Neural cell (in vitro differentiated cells): ENCODE data around the gene MOB3A. TPM values are rescaled to one million over a fixed set of nuclear protein-coding genes. Genes with fewer than 3 reads are reported as not detected.

ENCODE experiments used
- H2AFZ ChIP-seq: fragments of 200-600, 300-800 bp; sonication (generic), shearing (Covaris generic); 2 replicates; pipeline ENCODE4 v1.6.0; 2014; ENCODE audit warnings: low read depth, mild to moderate bottlenecking, antibody characterized with exemption, low read length, moderate library complexity
- H3F3A ChIP-seq: fragments of 200-600 bp; shearing (Covaris generic); 2 replicates; pipeline ENCODE4 v1.6.1; 2016; ENCODE audit warnings: mild to moderate bottlenecking, moderate library complexity, mixed read lengths, antibody characterized with exemption, low read length; ENCODE audit not compliant: insufficient read depth, poor library complexity, severe bottlenecking
- H3K27ac ChIP-seq: fragments of 200-600, 300-800 bp; sonication (generic), shearing (Covaris generic); 2 replicates; pipeline ENCODE4 v1.5.1; 2014; ENCODE audit warnings: mild to moderate bottlenecking, low read length, moderate library complexity
- H3K27me3 ChIP-seq: fragments of 300-800, 200-600 bp; sonication (generic), shearing (Covaris generic); 2 replicates; pipeline ENCODE4 v1.6.0; 2014; ENCODE audit warnings: mild to moderate bottlenecking, low read depth, low read length, moderate library complexity; ENCODE audit not compliant: insufficient read depth
- H3K36me3 ChIP-seq: fragments of 300-800, 200-600 bp; sonication (generic), shearing (Covaris generic); 2 replicates; pipeline ENCODE4 v1.5.1; 2014; ENCODE audit warnings: mild to moderate bottlenecking, antibody characterized with exemption, low read length, moderate library complexity; ENCODE audit not compliant: insufficient read depth
- H3K4me2 ChIP-seq: fragments of 300-800, 200-600 bp; sonication (generic), shearing (Covaris generic); 2 replicates; pipeline ENCODE4 v1.6.0; 2014; ENCODE audit warnings: mild to moderate bottlenecking, low read length
- H3K4me3 ChIP-seq: fragments of 300-800, 200-600 bp; sonication (generic), shearing (Covaris generic); 2 replicates; pipeline ENCODE4 v1.5.1; 2014; ENCODE audit warnings: mild to moderate bottlenecking, low read length, moderate library complexity
- H3K79me2 ChIP-seq: fragments of 200-600 bp; shearing (Covaris generic); replicated peaks from 2 replicates; pipeline ENCODE4 v1.6.0; 2014; ENCODE audit warnings: mild to moderate bottlenecking, low read length, moderate library complexity; ENCODE audit not compliant: insufficient read depth
- H3K9ac ChIP-seq: fragments of 300-800, 200-600 bp; sonication (generic), shearing (Covaris generic); 2 replicates; pipeline ENCODE4 v1.6.1; 2016; ENCODE audit warnings: mild to moderate bottlenecking, low read length, mixed read lengths
- H3K9me2 ChIP-seq: fragments of 200-600 bp; shearing (Covaris generic); 2 replicates; pipeline ENCODE4 v1.6.1; 2016; ENCODE audit warnings: mild to moderate bottlenecking, low read length, mixed read lengths; ENCODE audit not compliant: insufficient read depth
- H3K9me3 ChIP-seq: fragments of 200-600, 300-800 bp; sonication (generic), shearing (Covaris generic); 2 replicates; pipeline ENCODE4 v1.6.1; 2016; ENCODE audit warnings: mild to moderate bottlenecking, mixed run types, low read length, moderate library complexity, mixed read lengths
- H4K20me1 ChIP-seq: fragments of 200-600 bp; shearing (Covaris generic); 2 replicates; pipeline ENCODE4 v1.6.1; 2016; ENCODE audit warnings: mild to moderate bottlenecking, mixed run types; ENCODE audit not compliant: insufficient read depth
- CTCF ChIP-seq: fragments of 450-650 bp; IDR thresholded peaks from 2 replicates; pipeline ENCODE4 v1.5.1; 2014; ENCODE audit warnings: antibody characterized with exemption, mild to moderate bottlenecking, moderate library complexity; ENCODE audit not compliant: poor library complexity, severe bottlenecking
- EP300 ChIP-seq: fragments of 450-650 bp; conservative IDR thresholded peaks from 2 replicates; pipeline ENCODE4 v1.6.1; 2014; ENCODE audit warnings: antibody characterized with exemption, mild to moderate bottlenecking, moderate library complexity; ENCODE audit not compliant: poor library complexity, severe bottlenecking
- EZH2 ChIP-seq: fragments of 200-600, 300-800 bp; shearing (Covaris generic), sonication (generic); IDR thresholded peaks from 2 replicates; pipeline ENCODE4 v1.6.1; 2014; ENCODE audit warnings: antibody characterized with exemption, low read length, borderline replicate concordance, mild to moderate bottlenecking; ENCODE audit not compliant: insufficient read depth, poor library complexity, severe bottlenecking
- MXI1 ChIP-seq: fragments of 450-650 bp; conservative IDR thresholded peaks from 2 replicates; pipeline ENCODE4 v1.6.1; 2014; ENCODE audit warnings: antibody characterized with exemption, mild to moderate bottlenecking; ENCODE audit not compliant: poor library complexity, severe bottlenecking
- POLR2AphosphoS5 ChIP-seq: IDR thresholded peaks from 2 replicates; pipeline ENCODE4 v1.6.1; 2012
- RAD21 ChIP-seq: fragments of 450-650 bp; conservative IDR thresholded peaks from 2 replicates; pipeline ENCODE4 v1.6.1; 2014; ENCODE audit warnings: antibody characterized with exemption, mild to moderate bottlenecking, moderate library complexity
- REST ChIP-seq: IDR thresholded peaks from 2 replicates; pipeline ENCODE4 v1.6.1; 2012; ENCODE audit warnings: borderline replicate concordance
- SMC3 ChIP-seq: fragments of 450-650 bp; conservative IDR thresholded peaks from 2 replicates; pipeline ENCODE4 v1.6.1; 2014; ENCODE audit warnings: antibody characterized with exemption, mild to moderate bottlenecking, moderate library complexity; ENCODE audit not compliant: poor library complexity
- TAF1 ChIP-seq: IDR thresholded peaks from 2 replicates; pipeline ENCODE4 v1.6.1; 2012; ENCODE audit warnings: low read depth
- polyA plus RNA-seq: library from polyadenylated mRNA; depleted of rRNA; stranded (reverse); fragments of >200 nt; gene quantifications from 2 replicates; pipeline ENCODE4 v1.2.3, GENCODE V29; 2014

The MOB3A gene
- polyA plus RNA-seq, 1 donor from 2014 or later = 5.8 TPM

GRCh38 chr19:2122982-2123381, 26.9 kb upstream of the MOB3A start:
- Histone ChIP-seq H2AFZ (no peak overlapping the region), H3K9me3 (no peaks in the 10 kb centered on the region), H3K9me2 (no peaks in the 10 kb centered on the region), H4K20me1 (no peaks in the 10 kb centered on the region), H3K4me2 (no peak overlapping the region), H3K79me2 (no peaks in the 10 kb centered on the region), H3K9ac (no peak overlapping the region), H3K27ac (no peak overlapping the region), H3K27me3 (no peaks in the 10 kb centered on the region), H3K36me3 (no peaks in the 10 kb centered on the region), H3K4me3 (no peak overlapping the region), H3F3A (no peaks in the 10 kb centered on the region)
- TF ChIP-seq POLR2AphosphoS5 = no peak
- no peak for TF ChIP-seq TAF1
- no peak for TF ChIP-seq REST
- no peak for TF ChIP-seq CTCF
- TF ChIP-seq SMC3 = no peak
- no peak for TF ChIP-seq EZH2
- no peak for TF ChIP-seq EP300
- no peak for TF ChIP-seq MXI1
- TF ChIP-seq RAD21 = no peak

- H3K4me2 ChIP-seq = no peak overlapping the region
- no peaks in the 10 kb centered on the region for H3K79me2 ChIP-seq
- H3K4me3 ChIP-seq = no peak overlapping the region
- no peak for TF ChIP-seq CTCF
- no peak for TF ChIP-seq RAD21
- TF ChIP-seq REST = no peak
- no peak for TF ChIP-seq SMC3
- no peak for TF ChIP-seq EZH2
- no peak for TF ChIP-seq TAF1
- no peak for TF ChIP-seq EP300
- TF ChIP-seq MXI1 = no peak
- no peak for TF ChIP-seq POLR2AphosphoS5
- H3K27me3 ChIP-seq = no peaks in the 10 kb centered on the region
- H4K20me1 ChIP-seq = no peaks in the 10 kb centered on the region
- no peaks in the 10 kb centered on the region for H3K9me3 ChIP-seq
- H2AFZ ChIP-seq = no peak overlapping the region
- no peak overlapping the region for H3K27ac ChIP-seq
- no peaks in the 10 kb centered on the region for H3F3A ChIP-seq
- H3K9ac ChIP-seq = no peak overlapping the region
- H3K9me2 ChIP-seq = no peaks in the 10 kb centered on the region
- no peaks in the 10 kb centered on the region for H3K36me3 ChIP-seq
These were observed 26.1 kb upstream of the MOB3A start for GRCh38 chr19:2122251-2122650.
